Activated CD8-positive, alpha-beta memory T cell treated with anti-CD3 and anti-CD28 coated beads, Interleukin-2, amount 50 U/mL, for 4 hours (primary cell): ENCODE results near the gene ATP5F1C.

ENCODE experiments used
- DNase-seq: peaks from one replicate; pipeline ENCODE4 v3.0.0-alpha.2; 2020

ATP5F1C gene

DNA sequence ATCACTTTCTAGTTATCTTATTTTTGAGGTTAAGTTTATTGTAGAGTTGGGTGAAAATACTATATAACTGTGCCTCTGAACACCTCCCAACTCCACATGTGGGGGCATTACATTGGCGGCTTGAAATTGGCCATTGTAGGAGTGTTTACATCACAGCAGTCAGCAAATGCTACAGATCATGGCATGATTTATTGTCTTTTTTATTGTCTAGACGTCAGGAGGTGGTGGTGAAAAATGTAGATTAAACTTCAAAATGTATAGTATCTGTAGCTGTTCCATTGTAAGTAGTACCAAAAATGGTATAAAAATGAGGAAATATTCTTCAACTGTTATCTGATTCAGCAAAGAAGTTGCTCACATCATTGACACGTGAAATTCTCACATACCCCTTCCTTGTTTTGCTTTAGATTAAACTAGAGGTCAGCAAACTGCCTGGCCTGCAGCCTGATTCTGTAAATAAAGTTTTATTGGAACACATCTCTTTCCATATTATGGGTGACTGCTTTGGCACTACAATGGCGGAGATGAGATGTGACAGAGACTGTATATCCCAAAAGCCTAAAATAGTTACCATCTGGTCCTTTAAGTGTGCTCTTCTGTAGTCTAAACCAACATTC lies 65.4 kb downstream of the ATP5F1C start:
- DNase-seq, result no peak

- DNase-seq, result no peak
Observed at GRCh38 chr10:7853890-7854289, 65.9 kb downstream of the ATP5F1C start.

DNA sequence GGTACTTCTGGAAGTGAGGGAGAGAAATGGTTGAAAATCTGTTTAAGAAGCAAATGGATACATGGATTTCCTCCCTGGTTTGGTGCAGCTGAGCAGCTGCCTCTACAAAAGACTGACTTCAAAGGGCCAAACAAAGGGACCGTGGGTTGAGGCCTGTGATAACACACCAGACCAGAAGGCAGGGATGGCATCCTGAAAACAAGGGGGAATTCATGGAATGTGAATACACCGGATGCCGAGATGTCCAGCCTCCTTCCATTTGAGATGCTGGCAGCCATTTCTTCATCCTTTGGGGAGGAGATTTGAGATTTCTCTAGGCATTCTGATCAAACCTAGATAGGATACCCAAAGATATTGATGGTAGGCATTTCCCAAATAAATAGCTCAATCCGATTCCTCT lies 67.2 kb downstream of the ATP5F1C start:
- DNase-seq, result no peak

DNA sequence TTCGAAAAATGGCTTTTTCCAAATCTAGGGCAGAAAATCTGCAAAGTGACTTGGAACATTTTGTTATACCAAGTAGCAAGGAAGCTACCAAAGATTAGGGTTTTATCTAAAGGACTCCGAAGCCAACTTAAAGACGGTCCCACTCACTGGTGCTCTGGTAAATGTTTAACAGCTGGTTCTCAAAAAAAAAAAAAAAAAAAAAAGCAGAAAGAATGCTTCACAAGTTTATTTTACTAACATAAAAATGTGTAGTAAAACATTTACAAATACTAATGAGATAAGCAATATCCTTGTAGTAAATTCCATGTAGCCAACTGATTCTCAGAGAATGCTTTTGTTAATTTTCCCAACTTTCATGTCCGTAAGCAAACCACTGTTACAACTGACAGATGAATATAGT lies 68.7 kb downstream of the ATP5F1C start:
- no peak for DNase-seq

GRCh38 chr10:7857262-7857661 lies 69.3 kb downstream of the ATP5F1C start:
- DNase-seq, result no peak
